Measurements from ENCODE around the gene AMZ1. TPM values are rescaled to one million over a fixed set of nuclear protein-coding genes. Genes with fewer than 3 reads are reported as not detected.

Gene AMZ1
- total RNA-seq, 1 experiment from 2014 or later: 0.85 TPM

GRCh38 chr7:2643386-2644219, 44.4 kb upstream of the AMZ1 start:
- ATAC-seq: peak; percentile 2; the same call in 1 of the 2 replicates
- POLR2A ChIA-PET: interaction anchor here (0.7 kb wide), 1 partner anchor 14 kb away, joined by 7 read pairs; no protein-coding TSS in a partner anchor
- Mint-ChIP-seq H3K27ac (peak overlapping the region; percentile 84), H3K36me3 (no peaks in the 10 kb centered on the region), H3K9me3 (no peaks in the 10 kb centered on the region), H3K4me1 (peaks cover 35% of the 10 kb centered on the region), H3K27me3 (ENCODE audit: low read depth) (no peaks in the 10 kb centered on the region), H3K4me3 (no peak overlapping the region)
- DNase-seq (ENCODE audit: low spot score): peak; percentile 57
- CTCF ChIA-PET: interaction anchor here (0.6 to 4.9 kb wide), 18 partner anchors 12 to 224 kb away, joined by 3 to 32 read pairs (median 5); partner anchors contain the start of gene TTYH3
- TF ChIP-seq, protein P1, sequence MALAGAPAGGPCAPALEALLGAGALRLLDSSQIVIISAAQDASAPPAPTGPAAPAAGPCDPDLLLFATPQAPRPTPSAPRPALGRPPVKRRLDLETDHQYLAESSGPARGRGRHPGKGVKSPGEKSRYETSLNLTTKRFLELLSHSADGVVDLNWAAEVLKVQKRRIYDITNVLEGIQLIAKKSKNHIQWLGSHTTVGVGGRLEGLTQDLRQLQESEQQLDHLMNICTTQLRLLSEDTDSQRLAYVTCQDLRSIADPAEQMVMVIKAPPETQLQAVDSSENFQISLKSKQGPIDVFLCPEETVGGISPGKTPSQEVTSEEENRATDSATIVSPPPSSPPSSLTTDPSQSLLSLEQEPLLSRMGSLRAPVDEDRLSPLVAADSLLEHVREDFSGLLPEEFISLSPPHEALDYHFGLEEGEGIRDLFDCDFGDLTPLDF (CRISPR knock-in tag; IDR thresholded peaks at IDR 0.05): no peak

DNA sequence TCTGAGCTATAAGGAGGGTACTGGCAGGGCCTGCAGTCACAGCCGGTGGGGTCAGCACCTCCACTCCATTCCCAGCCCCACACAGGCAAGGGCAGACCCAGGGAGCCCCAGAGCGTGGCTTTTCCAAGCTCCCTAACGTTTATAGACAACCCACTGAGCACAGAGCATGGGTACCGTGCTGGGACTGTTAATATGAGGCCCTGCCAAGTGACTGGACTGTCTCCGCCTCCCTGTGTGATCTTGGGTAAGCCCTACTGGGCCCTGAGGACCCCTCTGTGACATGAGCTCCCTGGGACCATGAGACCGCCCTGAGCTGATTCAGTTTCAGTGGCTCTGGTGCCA, 43.8 kb upstream of the AMZ1 start:
- ATAC-seq: no peak
- peaks cover 35% of the 10 kb centered on the region for H3K4me1 Mint-ChIP-seq
- ChIA-PET POLR2A (interaction anchor here (1.4 kb wide), 1 partner anchor 8 kb away, joined by 3 read pairs; no protein-coding TSS in a partner anchor), CTCF (interaction anchor here (0.9 to 4.9 kb wide), 9 partner anchors 8 to 193 kb away, joined by 3 to 32 read pairs (median 8); no protein-coding TSS in a partner anchor)
- no peaks in the 10 kb centered on the region for H3K27me3 Mint-ChIP-seq (ENCODE audit: low read depth)
- H3K9me3 Mint-ChIP-seq: no peaks in the 10 kb centered on the region
- peak overlapping the region; percentile 76; the same call in 1 of the 2 replicates for H3K27ac Mint-ChIP-seq
- H3K36me3 Mint-ChIP-seq: no peaks in the 10 kb centered on the region
- H3K4me3 Mint-ChIP-seq: no peak overlapping the region
- no peak for DNase-seq (ENCODE audit: low spot score)
- no peak for TF ChIP-seq IRF2 (CRISPR knock-in tag; IDR thresholded peaks at IDR 0.05; ENCODE audit: borderline replicate concordance, low read depth)
- no peak for TF ChIP-seq GABPB1 (CRISPR knock-in tag; IDR thresholded peaks at IDR 0.05)
- TF ChIP-seq ZNF219 (CRISPR knock-in tag; IDR thresholded peaks at IDR 0.05; ENCODE audit: borderline replicate concordance): no peak
- TF ChIP-seq TEAD1 (CRISPR knock-in tag; IDR thresholded peaks at IDR 0.05): no peak
- TF ChIP-seq ZNF396 (CRISPR knock-in tag; IDR thresholded peaks at IDR 0.05; ENCODE audit: borderline replicate concordance): no peak
- TF ChIP-seq USF1 (CRISPR knock-in tag; IDR thresholded peaks at IDR 0.05): no peak
- TF ChIP-seq NR3C1 (CRISPR knock-in tag; conservative IDR thresholded peaks at IDR 0.05; ENCODE audit: low read depth): no peak
- no peak for TF ChIP-seq MYBL2 (CRISPR knock-in tag; IDR thresholded peaks at IDR 0.05)
- no peak for TF ChIP-seq RELA (CRISPR knock-in tag; IDR thresholded peaks at IDR 0.05; ENCODE audit: borderline replicate concordance)
- TF ChIP-seq ERG (CRISPR knock-in tag; IDR thresholded peaks at IDR 0.05): no peak
- TF ChIP-seq SMAD3 (CRISPR knock-in tag; IDR thresholded peaks at IDR 0.05; ENCODE audit: borderline replicate concordance): no peak
- TF ChIP-seq, protein P2, sequence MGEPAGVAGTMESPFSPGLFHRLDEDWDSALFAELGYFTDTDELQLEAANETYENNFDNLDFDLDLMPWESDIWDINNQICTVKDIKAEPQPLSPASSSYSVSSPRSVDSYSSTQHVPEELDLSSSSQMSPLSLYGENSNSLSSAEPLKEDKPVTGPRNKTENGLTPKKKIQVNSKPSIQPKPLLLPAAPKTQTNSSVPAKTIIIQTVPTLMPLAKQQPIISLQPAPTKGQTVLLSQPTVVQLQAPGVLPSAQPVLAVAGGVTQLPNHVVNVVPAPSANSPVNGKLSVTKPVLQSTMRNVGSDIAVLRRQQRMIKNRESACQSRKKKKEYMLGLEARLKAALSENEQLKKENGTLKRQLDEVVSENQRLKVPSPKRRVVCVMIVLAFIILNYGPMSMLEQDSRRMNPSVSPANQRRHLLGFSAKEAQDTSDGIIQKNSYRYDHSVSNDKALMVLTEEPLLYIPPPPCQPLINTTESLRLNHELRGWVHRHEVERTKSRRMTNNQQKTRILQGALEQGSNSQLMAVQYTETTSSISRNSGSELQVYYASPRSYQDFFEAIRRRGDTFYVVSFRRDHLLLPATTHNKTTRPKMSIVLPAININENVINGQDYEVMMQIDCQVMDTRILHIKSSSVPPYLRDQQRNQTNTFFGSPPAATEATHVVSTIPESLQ (CRISPR knock-in tag; IDR thresholded peaks at IDR 0.05): no peak
- TF ChIP-seq ARID4B (CRISPR knock-in tag; IDR thresholded peaks at IDR 0.05; ENCODE audit: borderline replicate concordance): no peak
- TF ChIP-seq ZNF263 (CRISPR knock-in tag; IDR thresholded peaks at IDR 0.05; ENCODE audit: low read depth): no peak
- no peak for TF ChIP-seq NFYB (CRISPR knock-in tag; conservative IDR thresholded peaks at IDR 0.05; ENCODE audit: low read depth)
- no peak for TF ChIP-seq CREB1 (CRISPR knock-in tag; IDR thresholded peaks at IDR 0.05)
- no peak for TF ChIP-seq E2F4 (CRISPR knock-in tag; IDR thresholded peaks at IDR 0.05; ENCODE audit: borderline replicate concordance, low read depth)
- TF ChIP-seq, protein P3, sequence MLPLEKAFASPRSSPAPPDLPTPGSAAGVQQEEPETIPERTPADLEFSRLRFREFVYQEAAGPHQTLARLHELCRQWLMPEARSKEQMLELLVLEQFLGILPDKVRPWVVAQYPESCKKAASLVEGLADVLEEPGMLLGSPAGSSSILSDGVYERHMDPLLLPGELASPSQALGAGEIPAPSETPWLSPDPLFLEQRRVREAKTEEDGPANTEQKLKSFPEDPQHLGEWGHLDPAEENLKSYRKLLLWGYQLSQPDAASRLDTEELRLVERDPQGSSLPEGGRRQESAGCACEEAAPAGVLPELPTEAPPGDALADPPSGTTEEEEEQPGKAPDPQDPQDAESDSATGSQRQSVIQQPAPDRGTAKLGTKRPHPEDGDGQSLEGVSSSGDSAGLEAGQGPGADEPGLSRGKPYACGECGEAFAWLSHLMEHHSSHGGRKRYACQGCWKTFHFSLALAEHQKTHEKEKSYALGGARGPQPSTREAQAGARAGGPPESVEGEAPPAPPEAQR (CRISPR knock-in tag; IDR thresholded peaks at IDR 0.05): no peak
- TF ChIP-seq, protein P4, sequence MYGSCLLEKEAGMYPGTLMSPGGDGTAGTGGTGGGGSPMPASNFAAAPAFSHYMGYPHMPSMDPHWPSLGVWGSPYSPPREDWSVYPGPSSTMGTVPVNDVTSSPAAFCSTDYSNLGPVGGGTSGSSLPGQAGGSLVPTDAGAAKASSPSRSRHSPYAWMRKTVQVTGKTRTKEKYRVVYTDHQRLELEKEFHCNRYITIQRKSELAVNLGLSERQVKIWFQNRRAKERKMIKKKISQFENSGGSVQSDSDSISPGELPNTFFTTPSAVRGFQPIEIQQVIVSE (CRISPR knock-in tag; IDR thresholded peaks at IDR 0.05; ENCODE audit: borderline replicate concordance): no peak
